HG02870 (cell line): Measurements from ENCODE around the gene FLNA.
"Not testable (repeated sequence)": the region's sequence is repeated elsewhere in the genome, so short reads cannot be mapped to it uniquely, and the experiment has no call there.

Experiments used
- ATAC-seq: cut with Tn5 transposase; IDR thresholded peaks from one replicate; pipeline ENCODE4 v1.9.1; 2021; ENCODE audit warnings: mild to moderate bottlenecking, moderate library complexity; ENCODE audit not compliant: unreplicated experiment

Gene FLNA

DNA sequence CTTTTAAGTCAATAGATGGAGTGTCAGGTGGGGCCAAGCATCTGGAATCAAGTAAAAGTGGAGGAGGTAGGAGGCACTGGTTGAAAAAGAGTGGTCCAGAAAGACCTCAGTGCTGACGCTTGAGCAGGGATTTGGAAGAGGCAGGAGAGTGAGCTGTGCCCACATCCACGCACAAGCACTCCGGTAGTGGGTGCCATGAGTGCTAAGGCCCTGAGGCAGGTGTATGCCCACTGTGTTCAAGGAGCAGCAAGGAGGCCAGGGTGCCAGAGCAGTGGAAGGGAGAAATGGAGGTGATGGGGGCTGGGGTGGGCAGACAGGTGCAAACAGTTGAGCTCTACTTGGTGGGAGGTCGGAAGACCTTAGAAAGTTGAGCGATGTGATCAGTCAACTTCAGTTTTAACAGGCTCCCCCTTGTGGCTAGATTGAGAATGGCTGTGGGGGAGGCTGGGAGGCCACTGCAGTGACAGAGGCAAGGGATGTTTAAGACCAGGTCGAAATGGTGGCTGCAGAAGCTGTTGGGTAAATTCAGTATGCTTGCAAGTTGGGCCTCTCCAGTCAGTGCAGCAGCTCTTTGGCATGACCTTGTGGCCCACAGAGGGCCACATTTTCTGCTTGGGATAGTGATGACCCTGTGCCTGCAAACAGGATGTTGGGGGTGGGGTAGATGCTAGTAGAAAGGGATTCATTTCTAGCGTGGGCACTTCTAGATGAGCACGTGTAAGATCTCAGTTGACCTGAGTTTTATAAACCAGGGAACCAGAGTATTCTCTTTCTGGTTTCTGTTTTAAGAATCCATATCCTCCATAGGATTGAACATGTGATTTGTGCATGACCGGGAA is 66.1 kb downstream of the FLNA start:
- ATAC-seq, result no peak

DNA sequence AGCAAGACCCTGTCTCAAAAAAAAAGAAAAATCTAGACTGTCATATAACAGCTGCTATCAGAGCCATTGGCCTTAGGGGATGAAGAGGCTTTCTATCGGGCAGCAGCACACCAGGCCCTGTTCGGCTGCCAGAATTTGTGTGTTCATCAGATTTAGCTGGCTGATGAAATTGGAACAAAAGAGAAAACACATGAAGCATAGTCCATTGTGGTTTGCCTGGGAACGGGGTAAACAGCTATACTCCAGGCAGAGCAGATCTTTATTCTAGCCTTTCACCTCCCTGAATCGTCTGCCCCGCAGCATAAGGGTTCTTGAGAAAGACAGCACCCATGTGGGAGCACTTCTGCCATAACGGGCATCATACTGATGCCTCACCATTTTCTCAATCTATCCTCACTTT is 67.2 kb downstream of the FLNA start:
- ATAC-seq, result no peak

DNA sequence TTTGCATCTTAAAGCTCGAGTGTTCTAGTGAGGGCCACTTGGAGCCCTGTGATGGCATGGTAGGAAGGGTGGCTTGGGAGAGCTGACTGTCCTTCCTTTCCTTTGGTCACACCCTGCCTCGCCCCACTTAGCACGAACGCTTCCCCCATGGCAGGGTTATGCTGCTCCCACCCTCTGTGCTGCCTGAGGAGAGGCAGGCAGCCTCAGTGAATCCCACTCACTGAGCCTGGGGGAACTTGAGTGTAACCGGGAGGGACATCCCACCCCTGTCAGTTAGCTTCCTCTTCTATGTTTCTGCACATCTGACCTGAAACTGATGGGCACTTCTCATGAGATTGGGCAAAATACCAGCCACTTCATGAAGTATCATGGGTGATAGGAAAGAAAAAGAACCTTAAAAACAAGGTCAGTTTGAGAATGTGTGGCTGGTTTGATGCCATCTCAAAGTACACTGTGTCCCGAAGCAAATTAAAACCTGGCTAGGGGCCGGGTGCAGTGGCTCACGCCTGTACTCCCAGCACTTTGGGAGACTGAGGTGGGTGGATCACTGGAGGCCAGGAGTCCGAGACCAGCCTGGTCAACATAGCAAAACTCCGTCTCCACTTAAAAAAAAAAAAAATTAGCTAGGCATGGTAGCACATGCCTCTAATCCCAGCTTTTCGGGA is 68.8 kb downstream of the FLNA start:
- ATAC-seq, result no peak

DNA sequence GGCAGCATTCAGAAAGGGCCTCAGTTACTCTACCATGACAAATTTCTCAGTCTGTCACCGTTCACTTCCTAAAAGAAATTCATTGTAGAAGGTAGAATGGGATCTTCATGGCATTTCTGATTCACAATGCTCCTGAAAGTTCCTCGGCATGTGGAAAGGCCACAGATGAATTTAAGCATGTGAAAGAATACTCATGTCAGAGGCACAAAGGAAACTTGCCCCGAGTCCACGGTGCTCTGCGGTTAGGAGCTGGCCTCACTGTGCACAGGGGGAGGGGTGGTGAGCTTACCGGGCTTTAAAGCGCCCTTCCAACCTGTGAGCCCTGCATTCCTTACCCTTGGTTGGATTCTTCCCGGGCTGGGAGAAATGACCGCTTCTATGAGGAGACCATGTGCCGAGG is 69.6 kb downstream of the FLNA start:
- no peak for ATAC-seq

DNA sequence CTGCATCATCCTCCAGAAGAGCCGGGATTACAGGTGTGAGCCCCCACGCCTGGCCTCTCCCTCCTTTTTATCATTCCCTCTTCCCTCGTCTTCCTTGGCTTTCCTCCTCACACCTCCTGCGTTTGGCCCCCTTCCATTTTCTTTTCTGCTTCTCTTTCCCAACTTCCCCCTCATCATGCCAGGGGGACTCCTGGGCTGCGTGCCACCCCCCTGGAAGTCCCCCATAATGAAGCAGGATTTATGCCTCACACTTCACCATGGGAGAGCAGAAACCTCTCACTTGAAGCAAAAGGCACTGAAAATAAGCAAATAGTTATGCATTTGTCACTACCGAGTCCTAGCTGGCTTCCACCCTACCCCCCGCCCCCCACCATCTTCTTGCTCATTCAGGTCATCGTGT is 71.0 kb downstream of the FLNA start:
- no peak for ATAC-seq

DNA sequence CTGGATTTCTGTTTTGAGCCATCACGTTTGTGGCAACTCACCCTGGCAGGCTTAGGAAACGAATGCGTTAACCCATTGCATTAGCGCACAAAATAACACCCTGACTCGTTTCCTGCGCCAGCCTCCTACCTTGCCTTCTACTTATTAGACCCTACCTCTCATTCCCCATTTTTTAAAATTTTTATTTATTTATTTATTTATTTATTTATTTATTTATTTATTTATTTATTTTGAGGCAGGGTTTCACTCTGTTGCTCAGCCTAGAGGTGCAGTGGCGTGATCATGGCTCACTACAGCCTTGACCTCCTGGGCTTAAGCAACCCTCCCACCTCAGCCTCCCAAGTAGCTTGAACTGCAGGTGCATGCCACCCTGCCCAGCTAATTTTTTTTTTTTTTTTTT is 71.4 kb downstream of the FLNA start:
- ATAC-seq, result not testable (repeated sequence)

DNA sequence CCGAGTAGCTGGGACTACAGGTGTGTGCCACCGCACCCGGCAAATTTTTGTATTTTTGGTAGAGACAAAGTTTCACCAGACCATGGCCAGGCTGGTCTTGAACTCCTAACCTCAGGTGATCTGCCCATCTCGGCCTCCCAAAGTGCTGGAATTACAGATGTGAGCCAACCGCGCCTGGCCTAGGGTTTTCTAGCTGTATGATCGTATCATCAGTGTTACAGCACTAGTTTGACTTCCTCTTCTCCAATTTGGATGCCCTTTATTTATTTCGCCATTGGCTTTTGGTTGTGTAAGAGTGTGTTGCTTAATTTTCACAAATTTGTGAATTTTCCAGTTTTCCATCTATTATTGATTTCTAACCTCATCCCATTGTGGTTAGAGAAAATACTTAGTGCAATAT is 73.6 kb downstream of the FLNA start:
- no peak for ATAC-seq
